Epidermal melanocyte (primary cell): ENCODE data around the gene PZP.
"Not testable (repeated sequence)": the region's sequence is repeated elsewhere in the genome, so short reads cannot be mapped to it uniquely, and the experiment has no call there.

ENCODE experiments used
- DNase-seq: peaks from one replicate; pipeline ENCODE4 v3.0.0; 2011; ENCODE audit warnings: low spot score; ENCODE audit not compliant: insufficient read length

The PZP gene

DNA sequence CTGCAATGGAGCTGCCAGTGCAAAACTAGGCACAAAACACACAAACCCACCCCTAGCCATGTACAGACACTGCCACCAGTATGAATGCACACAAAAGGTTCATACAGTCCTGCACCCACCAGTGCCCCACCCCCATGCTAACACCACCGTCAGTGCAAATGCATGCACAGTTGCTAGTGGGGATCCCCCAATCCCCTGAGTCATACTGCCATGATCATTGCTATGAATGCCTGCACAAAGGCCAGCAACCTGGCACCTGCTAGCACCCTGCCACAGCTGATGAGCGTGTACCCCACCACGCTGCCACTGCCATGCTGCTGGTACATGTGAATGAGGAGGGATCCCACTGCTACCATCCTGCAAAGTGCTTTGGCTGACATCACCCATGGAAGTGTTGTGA lies 23.9 kb downstream of the PZP start:
- DNase-seq: no peak

GRCh38 chr12:9180810-9181209 lies 27.4 kb downstream of the PZP start:
- no peak for DNase-seq

DNA sequence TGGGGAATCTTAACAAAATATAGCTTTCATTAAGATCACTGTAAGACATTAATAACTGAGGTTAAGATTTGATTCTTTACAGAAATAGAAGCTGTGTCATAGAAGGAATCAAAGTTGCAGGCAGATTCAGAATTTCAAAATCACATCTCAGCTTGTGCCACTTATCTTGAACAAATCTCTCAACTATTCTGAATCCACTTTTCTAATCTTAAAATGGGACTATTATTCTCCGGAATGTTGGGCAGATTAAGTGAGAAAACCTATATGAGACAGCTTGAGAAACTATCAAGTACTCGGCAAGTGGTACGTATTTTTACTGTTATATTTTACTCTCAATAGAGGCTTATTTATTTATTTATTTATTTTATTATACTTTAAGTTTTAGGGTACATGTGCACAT lies 28.4 kb downstream of the PZP start:
- no peak for DNase-seq

- DNase-seq: no peak
Measured at GRCh38 chr12:9169979-9170634, 38.1 kb downstream of the PZP start.

DNA sequence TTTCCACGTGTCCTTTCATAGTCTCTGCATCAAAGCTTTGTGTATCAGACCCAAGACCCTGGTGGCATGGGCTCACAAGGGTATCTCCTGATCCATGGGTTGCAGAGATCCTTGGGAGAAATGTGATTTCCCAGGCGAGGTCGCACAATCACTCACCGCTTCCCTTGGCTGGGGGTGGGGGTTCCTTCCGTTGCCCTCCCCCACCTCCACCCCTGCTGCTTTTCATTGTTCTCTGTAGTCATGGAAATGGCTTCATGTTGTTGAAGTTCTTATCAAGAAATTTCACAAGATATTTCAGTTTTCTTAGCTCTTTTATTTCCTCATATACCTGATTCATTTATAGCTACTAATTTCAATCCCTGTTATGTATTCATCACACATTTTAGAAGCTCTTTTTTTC lies 40.9 kb downstream of the PZP start:
- not testable (repeated sequence) for DNase-seq

- no peak for DNase-seq
Measured at GRCh38 chr12:9163392-9163791, 44.8 kb downstream of the PZP start.

DNA sequence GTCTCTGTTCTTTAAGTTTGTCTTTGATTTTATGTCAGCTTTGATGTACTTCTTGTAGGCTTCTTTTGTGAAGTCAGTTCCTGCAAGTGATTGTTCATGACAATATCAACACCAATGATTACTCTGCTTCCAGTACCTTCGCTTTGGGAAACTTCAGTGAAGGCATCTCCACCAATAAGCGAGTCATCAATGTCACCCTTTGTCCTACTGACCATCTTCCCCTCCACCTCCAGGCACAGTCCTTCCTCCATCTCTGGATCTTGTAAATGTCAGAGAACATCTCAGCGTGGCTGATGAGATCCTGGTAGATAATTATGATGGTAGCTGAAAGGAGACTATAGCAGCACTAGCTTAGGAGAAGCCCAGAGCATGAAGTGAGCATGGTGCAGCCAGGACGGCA lies 52.1 kb downstream of the PZP start:
- no peak for DNase-seq

DNA sequence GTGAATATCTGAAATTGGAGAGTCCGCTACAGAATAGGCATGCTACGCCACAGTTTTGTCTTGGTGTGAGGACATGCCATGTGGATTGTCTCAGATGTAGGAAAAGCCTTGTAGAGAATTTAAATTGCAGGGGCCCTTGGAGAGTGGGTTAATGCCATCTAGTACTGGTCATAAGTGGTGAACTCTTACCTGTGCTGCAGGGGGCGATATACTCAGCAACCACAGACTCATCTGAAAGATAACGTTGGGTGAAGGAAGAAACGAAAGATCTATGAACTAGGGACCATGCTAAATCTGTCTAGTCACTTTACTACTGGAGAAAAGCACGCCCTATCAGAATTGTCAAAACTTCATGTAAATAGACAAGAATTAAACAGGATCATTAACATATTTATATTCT lies 58.8 kb downstream of the PZP start:
- no peak for DNase-seq

- DNase-seq: no peak
Measured at GRCh38 chr12:9148926-9149325, 59.3 kb downstream of the PZP start.

DNA sequence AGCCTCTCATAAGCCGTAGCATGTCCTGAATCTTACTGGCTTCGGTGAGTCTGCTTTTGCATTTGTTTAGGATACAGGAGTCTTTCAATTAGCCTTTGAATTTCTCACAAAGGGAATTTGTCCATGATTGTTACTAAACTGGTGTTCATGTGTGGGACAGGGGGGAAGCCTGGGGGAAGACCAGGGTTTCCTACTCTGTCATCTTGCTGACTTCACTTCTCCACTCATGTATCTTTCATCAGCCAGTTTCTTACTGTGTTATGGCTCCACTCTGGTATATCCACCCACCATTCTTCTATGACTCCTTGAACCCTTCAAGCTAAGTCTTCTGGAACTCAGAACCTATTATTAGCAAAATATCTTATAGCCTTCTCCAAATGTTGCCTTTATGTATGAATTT lies 60.7 kb downstream of the PZP start:
- DNase-seq: no peak

DNA sequence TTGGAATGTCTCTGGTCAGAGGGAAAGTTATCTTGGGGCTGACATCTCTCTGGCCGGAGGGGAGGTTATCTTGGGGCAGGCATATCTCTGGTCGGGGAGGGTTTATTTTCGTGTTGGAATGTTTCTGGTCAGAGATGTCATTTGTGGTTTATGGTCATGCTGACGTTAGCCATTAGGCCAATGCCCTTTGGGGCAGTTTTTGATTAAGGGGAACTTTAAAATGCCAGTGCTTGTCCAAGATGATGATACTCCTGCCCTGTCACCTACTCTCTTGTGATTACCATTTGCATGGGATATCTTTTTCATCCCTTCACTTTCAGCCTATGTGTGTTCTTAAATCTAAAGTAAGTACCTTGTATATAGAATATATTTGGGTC lies 63.5 kb downstream of the PZP start:
- no peak for DNase-seq

DNA sequence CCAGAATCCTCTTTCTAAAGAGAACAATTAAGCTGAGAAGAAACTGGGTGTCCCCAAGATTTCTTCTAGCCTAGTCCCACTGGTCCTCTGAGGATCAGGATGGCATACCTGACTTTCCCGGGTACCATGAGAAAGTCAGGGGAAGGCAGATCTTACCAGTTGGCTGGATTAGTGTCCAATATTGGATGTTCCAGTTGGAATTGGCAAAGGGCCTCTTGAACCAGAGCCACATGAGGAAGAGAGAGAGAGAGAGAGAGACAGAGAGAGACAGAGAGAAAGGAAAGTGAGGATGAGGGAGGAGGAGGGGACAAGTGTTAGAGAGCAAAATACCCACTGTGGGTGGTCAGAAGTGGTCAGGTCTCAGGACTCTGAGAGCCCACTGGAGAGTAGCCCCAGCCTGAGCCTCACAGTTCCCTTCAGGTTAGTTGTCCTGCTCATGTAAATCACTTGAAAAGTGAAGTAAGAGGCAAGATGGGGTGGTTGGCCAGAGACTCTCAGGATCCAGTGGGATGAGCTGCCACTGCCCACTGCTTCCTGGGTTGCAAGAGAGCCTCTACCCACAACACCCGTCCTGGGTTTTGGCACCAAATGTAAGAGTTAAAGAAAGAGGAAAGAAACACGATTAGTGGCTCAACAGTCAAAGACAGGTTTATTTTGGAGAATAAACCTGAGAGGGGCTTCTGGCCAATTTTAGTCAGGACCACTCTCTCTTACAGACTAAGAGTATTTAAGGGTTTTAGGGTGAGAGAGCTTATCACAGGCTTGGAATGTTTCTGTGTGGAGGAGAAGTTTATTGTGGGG lies 64.1 kb downstream of the PZP start:
- DNase-seq: no peak

GRCh38 chr12:9143137-9143536 lies 65.1 kb downstream of the PZP start:
- DNase-seq: no peak

- not testable (repeated sequence) for DNase-seq
Measured at GRCh38 chr12:9139588-9140290, 68.5 kb downstream of the PZP start.

DNA sequence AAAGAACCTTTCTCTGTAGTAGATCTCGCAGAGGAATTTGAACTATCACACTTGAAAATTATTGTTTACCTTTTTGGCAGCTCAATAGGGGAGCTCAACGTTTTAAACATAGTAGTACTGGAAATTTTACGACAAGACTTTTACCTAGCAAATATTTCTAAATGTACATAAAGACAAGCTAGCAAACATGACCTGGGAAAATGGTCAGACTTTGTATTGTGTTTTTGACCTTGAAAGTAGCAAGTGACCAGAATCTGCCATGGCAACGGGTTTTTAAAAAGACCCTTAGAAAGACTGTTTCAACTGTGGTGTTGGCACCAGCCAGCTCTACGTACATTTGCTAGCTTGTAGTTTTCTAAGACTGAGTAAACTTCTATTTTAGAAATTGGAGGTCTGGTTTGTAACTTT lies 72.3 kb downstream of the PZP start:
- no peak for DNase-seq

GRCh38 chr12:9134981-9135628 lies 73.1 kb downstream of the PZP start:
- DNase-seq: no peak

DNA sequence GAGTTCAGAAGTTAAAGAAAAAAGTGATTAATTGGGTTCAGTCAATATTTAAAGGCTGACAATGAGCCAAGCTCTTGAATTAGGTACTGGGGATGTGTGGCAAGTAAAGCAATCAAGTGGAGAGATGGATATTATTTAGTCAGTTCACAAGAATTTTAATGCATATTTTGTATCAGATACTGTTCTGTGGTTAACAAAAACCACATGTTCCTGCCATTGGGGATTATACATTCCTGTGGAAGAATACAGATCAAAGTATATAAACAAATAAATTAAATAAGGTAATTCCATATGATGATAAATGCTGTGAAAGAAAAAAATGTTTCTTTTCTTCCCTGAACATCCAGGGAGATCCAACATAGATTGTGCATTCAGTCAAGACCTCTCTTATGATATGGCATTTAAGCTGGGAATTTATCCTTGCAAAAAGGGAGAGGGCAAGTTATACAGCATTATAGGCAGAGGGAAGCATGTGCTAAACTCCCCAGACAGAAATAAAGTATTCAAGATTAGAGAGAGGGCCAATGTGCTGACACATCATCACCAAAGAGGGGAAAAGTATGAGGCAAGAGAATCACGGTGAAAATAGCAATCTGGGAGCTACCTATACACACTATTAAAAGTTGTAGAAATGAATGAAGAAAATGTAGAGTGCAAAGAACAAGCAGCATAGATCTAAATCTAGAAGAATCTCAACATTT lies 74.8 kb downstream of the PZP start:
- no peak for DNase-seq

DNA sequence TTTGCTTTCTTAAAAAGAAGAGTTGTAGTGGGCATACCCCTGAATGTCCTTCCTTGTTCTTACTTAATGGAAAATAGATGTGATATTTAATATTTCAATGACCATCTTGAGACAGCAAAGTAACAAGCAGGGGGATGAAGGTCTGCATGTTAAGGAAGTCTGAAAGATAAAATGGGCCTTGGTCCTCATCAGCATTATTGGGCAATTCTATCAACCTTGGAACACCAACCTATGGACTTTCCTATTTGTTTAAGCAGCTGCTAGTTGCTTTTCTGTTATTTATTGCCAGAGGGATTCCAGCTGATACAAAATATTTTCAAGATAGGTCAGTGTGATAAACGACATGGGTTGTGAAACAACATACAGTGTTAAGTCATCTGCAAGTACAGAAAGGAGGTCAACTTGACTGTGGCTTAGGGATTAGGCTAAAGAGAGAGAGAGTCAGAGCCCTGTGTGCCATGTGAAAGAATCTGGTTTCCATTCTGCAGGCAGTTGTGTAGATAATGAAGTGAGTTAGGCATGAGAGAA lies 76.1 kb downstream of the PZP start:
- no peak for DNase-seq

DNA sequence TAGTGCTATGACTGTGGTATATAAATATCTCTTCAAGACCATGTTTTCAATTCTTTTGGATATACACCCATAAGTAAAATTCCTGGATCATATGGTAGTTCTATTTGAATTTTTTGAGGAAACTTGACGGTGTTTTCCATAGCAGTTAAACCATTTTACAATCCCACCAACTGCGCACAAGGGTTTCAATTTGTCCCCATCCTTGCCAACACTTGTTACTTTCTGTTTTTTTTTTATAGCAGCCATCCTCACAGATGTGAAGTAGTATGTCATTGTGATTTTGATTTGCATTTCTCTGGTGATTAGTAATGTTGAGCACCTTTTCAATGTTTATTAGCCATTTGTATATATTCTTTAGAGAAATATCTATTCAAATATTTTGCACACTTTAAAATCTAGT lies 78.0 kb downstream of the PZP start:
- no peak for DNase-seq

- DNase-seq: no peak
Measured at GRCh38 chr12:9127936-9128663, 80.1 kb downstream of the PZP start.

GRCh38 chr12:9127484-9127883 lies 80.7 kb downstream of the PZP start:
- no peak for DNase-seq
